ENCODE data around the gene CDIP1. TPM values are rescaled to one million over a fixed set of nuclear protein-coding genes. Genes with fewer than 3 reads are reported as not detected.
A peak's percentile ranks its signal among the peaks of the same experiment; 100 is the strongest.

The CDIP1 gene
- total RNA-seq, 4 donors from 2014 or later = 18.3 to 33.4 (median 28.3) TPM

GRCh38 chr16:4511441-4512082, 27.0 kb downstream of the CDIP1 start:
- H3K27ac ChIP-seq (replicated peaks in 1 of 4) = peak overlapping the region in 1 of 4 donors; percentile 0
- no peak for DNase-seq (ENCODE audit: extremely low spot score)

DNA sequence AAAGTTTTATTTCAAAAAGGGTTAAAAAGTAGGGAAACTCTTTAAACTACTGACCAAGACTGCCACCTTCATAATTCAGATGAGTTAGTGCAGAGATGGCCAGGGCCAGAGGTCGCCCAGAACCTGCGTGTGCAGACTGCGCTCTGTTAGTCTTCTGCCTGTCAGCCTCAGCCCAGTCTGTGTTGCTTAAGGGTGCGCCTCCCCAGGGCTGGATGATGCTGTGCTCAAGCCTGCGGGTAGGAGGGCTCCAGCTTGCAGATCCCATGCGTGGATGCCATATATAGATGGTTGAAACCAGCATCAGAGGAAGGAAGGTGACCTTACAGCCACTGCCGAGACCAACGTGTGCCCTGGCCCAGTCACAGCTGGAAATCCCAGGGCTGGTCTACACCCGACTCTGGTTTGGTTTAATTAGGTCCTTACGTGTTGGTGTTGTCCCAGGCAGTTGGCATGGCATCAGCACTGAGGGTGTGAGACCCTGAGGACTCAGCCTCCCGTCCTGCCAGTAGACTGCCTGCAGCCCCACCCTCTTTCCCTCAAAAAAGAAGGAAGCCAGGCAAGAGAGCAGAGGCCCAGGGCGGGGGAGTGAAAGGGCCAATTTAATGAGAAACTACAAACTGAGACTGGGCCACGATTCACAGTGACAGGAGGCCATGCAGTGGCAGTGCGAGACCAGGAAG, 27.7 kb downstream of the CDIP1 start:
- no peaks in the 10 kb centered on the region for H3K27me3 ChIP-seq
- H3K4me1 ChIP-seq = peaks cover 42 to 57% (median 47%) of the 10 kb centered on the region in 4 donors
- H3K9me3 ChIP-seq = no peaks in the 10 kb centered on the region
- 65% methylated on average over 14 of the region's 14 CpGs for WGBS
- peaks cover 36 to 83% (median 71%) of the 10 kb centered on the region in 4 donors for H3K36me3 ChIP-seq
- H3K4me3 ChIP-seq = no peak overlapping the region
- TF ChIP-seq EP300 (IDR thresholded peaks at IDR 0.05) (no peak), POLR2A (IDR thresholded peaks at IDR 0.05; ENCODE audit: low read depth) (no peak), CTCF (IDR thresholded peaks at IDR 0.05) (no peak), POLR2AphosphoS5 (IDR thresholded peaks at IDR 0.05) (no peak)
- DNase-seq (ENCODE audit: extremely low spot score) = no peak
- H3K27ac ChIP-seq (replicated peaks in 1 of 4) = peak overlapping the region in 1 of 4 donors; percentile 0
- intact Hi-C loops (cut with DNase I) = no loop called here

More at GRCh38 chr16:4511441-4512082, 27.0 kb downstream of the CDIP1 start:
- Histone ChIP-seq H3K4me3 (no peak overlapping the region), H3K4me1 (peaks cover 47 to 59% (median 50%) of the 10 kb centered on the region in 4 donors), H3K27me3 (no peaks in the 10 kb centered on the region), H3K9me3 (no peaks in the 10 kb centered on the region), H3K36me3 (peaks cover 36 to 76% (median 71%) of the 10 kb centered on the region in 4 donors)
- intact Hi-C loops (cut with DNase I) = no loop called here
- 74% methylated on average over 6 of the region's 9 CpGs for whole genome bisulfite sequencing
- TF ChIP-seq CTCF (IDR thresholded peaks at IDR 0.05) (peak; percentile 36 to 64 (median 52)), POLR2AphosphoS5 (IDR thresholded peaks at IDR 0.05) (no peak), EP300 (IDR thresholded peaks at IDR 0.05) (no peak), POLR2A (IDR thresholded peaks at IDR 0.05; ENCODE audit: low read depth) (no peak)

DNA sequence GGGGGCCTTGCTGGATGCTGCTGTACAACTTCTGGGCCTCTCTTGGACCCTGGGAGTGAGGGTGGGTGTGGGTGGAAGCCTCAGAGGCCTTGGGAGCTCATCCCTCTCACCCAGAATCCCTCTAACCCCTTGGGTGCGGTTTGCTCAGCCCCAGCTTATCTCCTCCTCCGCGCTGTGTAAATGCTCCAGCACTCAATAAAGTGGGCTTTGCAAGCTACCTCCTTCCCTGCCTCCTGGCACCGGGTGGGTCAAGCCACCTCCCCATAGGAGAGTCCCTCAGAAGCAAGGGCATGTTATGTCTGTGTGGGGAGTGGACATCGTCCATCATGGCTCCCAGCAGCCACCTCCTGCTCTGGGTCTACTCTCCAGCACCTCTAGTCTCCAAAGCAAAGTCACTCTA, 28.4 kb downstream of the CDIP1 start:
- no peaks in the 10 kb centered on the region for H3K9me3 ChIP-seq
- H3K36me3 ChIP-seq = peaks cover 36 to 90% (median 74%) of the 10 kb centered on the region in 4 donors
- no peak for DNase-seq (ENCODE audit: extremely low spot score)
- 76% methylated on average over 5 of the region's 5 CpGs for WGBS
- peaks cover 38 to 49% (median 42%) of the 10 kb centered on the region in 4 donors for H3K4me1 ChIP-seq
- intact Hi-C loops (cut with DNase I) = no loop called here
- H3K27ac ChIP-seq (replicated peaks in 1 of 4) = no peak overlapping the region
- no peak overlapping the region for H3K4me3 ChIP-seq
- no peaks in the 10 kb centered on the region for H3K27me3 ChIP-seq
- TF ChIP-seq CTCF (IDR thresholded peaks at IDR 0.05) (no peak), EP300 (IDR thresholded peaks at IDR 0.05) (no peak), POLR2A (IDR thresholded peaks at IDR 0.05; ENCODE audit: low read depth) (no peak), POLR2AphosphoS5 (IDR thresholded peaks at IDR 0.05) (no peak)

GRCh38 chr16:4509420-4509819, 29.2 kb downstream of the CDIP1 start:
- no peak for DNase-seq (ENCODE audit: extremely low spot score)
- Histone ChIP-seq H3K36me3 (peaks cover 36 to 90% (median 74%) of the 10 kb centered on the region in 4 donors), H3K4me3 (no peak overlapping the region), H3K27ac (replicated peaks in 1 of 4) (no peak overlapping the region), H3K4me1 (peaks cover 31 to 42% (median 36%) of the 10 kb centered on the region in 4 donors), H3K27me3 (no peaks in the 10 kb centered on the region), H3K9me3 (no peaks in the 10 kb centered on the region)
- intact Hi-C loops (cut with DNase I) = no loop called here
- WGBS = 88% methylated on average over 8 of the region's 8 CpGs
- TF ChIP-seq POLR2AphosphoS5 (IDR thresholded peaks at IDR 0.05) (no peak), CTCF (IDR thresholded peaks at IDR 0.05) (no peak), EP300 (IDR thresholded peaks at IDR 0.05) (no peak), POLR2A (IDR thresholded peaks at IDR 0.05; ENCODE audit: low read depth) (no peak)

Data from esophagus muscularis mucosa (tissue), 4 donors.